Stimulated activated CD8-positive, alpha-beta memory T cell treated with anti-CD3 and anti-CD28 coated beads, Interleukin-12 subunit alpha, Interleukin-12 subunit beta, amount 100 ng/mL, for 1 hour (primary cell): ENCODE data around the gene RASA3.
"Not testable (repeated sequence)": the region's sequence is repeated elsewhere in the genome, so short reads cannot be mapped to it uniquely, and the experiment has no call there.

ENCODE experiments used
- DNase-seq: peaks from one replicate; pipeline ENCODE4 v3.0.0-alpha.2; 2020; ENCODE audit warnings: low read depth

Gene RASA3

DNA sequence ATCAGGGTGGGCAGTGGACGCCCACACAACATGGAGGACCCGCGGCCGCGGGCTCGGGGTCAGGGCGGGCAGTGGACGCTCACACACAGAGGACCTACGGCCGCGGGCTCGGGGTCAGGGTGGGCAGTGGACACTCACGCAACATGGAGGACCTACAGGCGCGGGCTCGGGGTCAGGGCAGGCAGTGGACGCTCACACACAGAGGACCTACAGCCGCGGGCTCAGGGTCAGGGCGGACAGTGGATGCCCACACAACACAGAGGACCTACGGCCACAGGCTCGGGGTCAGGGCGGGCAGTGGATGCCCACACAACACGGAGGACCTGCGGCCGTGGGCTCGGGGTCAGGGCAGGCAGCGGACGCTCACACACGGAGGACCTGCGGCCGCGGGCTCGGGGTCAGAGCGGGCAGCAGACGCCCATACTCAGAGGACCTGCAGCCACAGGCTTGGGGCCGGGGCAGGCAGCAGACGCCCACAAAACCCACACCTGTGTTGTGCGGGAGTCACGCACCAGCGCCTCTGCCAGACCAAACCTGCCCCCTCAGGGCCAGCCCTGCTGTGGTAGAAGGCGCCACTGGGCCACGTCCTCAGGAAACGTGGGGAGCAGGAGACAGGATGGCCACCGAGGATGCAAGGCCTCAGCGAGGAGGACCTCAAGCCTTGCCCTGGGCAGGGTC lies 131.0 kb downstream of the RASA3 start:
- no peak for DNase-seq

DNA sequence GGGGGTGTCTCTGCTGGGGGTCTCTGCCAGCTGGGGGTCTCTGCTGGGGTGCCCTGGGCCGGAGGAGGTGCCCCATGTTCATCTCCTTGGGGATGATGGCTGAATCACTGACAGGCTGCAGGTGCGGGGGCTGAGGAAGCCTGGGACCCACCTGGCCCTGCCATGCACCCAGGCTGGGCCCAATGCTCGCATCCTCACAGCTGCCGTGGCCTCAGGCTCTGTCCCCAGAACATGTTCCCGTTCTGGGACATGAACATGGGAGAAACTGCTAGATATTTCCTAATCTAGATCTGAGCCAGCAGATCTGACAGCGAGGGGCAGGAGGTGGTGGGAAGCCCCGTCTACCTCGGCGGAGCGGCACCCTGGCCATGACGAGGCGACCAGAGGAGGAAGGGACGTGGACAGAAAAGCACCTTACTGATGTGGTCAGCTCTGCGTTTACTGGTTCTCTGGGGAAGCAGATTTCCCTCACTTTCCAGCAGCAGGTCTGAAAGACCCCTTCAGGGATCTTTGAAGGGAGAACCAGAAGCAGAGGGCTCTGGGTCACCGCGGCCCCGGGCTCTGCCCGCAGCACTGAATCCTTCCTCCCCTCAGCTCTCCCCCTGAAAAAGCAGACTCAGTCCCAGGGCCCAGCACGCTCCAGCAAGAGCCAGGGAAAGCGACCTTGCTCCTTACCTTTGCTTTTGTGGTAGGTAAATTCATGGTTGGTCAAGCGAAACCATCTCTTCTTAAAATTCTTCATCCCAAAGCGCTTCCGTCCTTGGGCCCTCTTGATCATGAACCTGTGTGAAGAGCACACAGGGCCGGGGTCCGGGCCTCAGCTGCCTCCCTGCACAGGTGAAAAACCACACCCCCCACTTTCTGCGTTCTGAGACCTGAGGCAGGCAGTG lies 132.0 kb downstream of the RASA3 start:
- DNase-seq, result no peak

DNA sequence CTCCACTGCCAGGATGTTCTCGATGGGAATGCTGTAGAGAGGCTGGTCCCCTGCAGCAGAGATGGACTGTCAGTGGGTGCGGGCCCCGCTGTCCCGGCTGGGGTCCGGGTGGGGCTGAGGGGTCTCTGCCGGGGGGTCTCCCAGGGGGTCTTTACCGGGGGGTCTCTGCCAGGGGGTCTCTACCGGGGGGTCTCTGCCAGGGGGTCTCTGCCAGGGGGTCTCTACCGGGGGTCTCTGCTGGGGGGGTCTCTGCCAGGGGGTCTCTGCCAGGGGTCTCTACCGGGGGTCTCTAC lies 132.9 kb downstream of the RASA3 start:
- no peak for DNase-seq

DNA sequence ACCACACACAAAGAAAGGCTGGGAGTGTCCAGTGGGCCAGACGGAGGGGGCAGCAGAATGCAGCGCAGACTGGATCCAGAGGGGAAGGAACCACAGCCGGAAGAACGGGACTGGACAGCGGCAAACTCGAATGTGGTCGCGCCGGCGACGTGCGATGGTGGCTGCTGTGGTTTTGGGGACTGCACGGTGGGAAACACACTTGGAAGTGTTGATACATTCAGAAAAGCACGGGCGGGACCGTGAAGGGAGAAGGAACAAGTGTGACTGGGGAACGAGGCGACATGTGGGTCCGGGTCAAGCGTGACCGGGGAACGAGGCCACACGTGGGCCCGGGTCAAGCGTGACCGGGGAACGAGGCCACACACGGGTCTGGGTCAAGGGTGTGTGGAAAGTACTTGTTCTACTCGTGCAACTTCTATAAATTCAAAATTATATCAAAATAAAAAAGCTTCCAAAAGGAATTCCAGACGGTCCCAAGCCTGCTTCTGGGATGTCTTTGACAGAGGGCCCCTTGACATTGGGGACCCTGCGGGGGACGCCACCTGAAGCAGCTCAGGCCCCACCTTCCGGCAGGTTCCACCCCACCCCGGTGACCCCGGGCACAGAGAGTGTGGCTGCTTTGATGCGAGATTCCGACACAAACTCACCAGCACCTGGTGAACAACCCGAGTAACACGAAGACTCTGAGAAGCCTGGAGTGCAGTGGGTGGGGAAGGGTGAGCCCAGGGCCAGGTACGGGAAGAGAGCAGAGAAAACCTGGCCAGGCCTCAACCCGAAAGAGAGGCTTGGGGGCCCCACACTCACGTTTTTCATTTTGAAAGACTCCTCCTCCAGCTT lies 133.4 kb downstream of the RASA3 start:
- no peak for DNase-seq

DNA sequence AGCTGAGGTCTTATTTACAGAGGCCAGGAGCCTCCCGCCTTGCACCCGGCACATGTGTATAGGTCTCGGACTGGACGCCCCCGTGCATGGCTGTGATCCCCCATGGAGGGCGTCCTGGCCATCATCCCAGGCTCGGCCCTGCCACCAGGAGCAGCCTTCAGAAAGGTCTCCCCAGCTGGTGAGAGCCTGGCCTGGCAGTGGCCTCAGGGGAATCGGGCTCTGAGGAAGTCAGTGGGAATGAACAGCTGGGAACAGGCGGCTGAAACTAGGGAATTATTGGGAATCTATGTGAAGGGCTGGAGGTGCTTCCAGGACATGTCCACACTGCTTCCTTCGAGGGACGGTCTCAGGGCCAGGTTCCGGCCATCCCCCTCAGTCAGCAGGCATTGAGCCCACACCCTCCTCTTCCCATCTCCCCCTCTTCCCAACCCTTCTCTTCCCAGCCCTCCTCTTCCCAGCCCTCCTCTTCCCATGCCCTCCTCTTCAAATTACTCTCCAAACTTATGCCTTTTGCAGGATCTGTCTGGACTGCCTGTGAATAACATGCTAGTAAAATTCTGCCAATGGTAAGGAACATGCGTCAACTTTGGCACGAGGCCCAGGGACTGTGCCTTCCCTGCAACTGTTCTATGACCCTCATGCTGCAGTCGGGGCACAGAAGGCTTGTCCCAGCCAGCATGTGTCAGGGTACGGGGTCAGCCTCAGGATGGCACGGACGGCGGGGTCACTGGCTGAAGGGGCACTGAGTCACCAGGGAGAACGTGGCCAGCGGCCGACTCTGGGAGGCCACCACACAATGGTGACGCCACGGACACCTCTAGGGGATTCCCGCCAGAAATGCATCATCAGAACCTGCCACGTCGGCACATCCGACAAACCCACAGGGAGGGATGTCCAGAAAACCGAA lies 134.3 kb downstream of the RASA3 start:
- no peak for DNase-seq

GRCh38 chr13:113996912-113997745 lies 135.3 kb downstream of the RASA3 start:
- no peak for DNase-seq

GRCh38 chr13:113996081-113996911 lies 136.1 kb downstream of the RASA3 start:
- DNase-seq, result no peak

DNA sequence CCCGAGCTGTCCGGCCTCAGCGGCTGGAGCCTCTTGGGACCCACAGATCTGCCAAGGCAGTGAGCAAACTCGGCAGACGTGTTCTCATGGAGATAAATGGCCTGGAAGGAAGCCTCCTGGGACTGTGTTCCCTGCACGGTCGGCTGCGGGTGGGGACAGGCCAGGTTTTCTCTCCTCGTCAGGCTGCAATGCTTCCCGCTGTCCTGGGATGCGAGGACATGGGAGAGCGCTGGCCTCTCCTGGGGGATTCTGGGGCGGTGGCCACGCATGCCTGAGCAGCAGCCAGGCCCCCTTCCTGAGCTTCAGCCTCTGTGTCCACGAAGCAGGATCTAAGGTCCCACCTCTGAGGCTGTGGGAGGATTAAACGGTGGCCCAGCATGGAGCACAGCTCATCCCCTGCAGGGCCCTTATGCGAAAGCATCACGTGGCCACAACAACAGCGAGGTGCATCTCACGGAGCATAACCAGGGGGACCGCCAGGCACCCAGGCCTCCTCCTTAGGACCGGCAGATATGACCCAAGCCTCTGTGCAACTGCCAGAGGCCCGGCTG lies 137.3 kb downstream of the RASA3 start:
- DNase-seq, result no peak

DNA sequence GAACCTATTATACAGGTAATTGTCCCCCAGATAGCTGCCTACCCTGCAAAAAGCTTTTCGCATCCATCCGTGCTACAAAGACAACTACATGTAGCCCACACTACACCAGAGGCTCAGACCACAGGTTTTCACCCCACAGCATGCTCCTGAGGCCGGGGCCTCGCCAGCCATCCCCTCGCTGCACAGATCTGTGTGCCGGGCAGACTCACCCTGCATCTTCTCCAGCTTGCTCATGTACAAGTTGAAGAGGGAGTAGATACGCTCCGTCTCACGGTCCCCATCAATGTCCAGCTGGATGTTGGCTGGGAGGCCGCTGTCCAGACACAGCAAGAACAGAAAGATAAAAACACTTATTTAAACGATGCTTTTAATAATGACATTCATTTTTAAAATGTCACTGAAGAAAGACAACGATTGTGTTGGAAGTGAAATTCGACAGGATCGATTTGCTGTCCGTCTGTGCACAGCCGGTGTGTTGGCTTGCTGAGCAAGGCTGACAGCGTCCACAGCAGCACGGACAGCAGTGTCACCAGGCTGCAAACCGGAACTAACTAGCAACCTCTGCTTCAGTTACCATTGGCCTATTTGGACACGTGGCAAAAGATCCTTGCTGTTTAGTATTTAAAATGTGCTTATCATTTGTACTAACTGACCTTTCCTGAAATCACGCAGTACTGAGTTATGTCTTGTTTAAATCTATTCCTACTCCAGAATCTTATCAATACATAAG lies 140.0 kb downstream of the RASA3 start:
- no peak for DNase-seq

- no peak for DNase-seq
Observed at GRCh38 chr13:113991676-113992179, 140.7 kb downstream of the RASA3 start.

GRCh38 chr13:113991191-113991669 lies 141.2 kb downstream of the RASA3 start:
- DNase-seq, result no peak

- DNase-seq, result no peak
Observed at GRCh38 chr13:113990321-113990837, 142.0 kb downstream of the RASA3 start.

DNA sequence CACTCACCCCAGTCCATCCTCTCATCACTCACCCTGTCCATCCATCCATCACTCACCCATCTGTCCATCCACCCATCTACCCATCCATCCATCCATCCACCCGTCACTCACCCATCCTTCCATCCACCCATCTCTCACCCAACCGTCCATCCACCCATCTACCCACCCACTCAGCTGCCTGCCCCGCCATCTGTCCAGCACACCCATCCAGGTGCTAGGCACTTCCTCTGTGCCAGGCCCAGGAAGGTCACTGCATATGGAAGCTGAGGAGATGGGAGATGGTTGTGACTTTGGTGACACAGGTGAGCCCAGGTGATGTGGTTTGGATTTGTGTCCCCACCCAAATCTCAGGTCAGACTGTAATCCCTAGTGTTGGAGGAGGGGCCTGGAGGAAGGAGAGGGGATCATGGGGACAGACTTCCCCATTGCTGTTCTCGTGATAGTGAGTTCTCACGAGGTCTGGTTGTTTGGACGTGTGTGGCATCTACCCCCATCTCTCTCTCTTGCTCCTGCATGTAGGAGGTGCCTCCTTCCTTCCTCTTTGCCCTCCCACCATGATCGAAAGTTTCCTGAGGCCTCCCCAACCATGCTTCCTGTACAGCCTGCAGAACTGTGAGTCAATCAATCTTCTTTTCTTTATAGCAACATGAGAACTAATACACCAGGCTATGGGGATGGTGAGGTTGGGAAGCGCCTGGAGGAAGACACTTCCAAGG lies 142.7 kb downstream of the RASA3 start:
- no peak for DNase-seq

DNA sequence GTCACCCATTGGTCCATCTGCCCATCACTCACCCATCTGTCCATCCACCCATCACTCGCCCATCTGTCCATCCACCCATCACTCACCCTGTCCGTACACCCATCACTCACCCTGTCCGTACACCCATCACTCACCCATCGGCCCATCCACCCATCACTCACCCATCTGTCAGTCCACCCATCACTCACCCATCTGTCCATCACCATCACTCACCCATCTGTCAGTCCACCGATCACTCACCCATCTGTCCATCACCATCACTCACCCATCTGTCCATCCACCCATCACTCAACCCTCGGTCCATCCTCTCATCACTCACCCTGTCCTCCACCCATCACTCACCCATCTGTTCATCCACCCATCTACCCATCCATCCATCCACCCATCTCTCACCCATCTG lies 143.6 kb downstream of the RASA3 start:
- DNase-seq, result not testable (repeated sequence)

- no peak for DNase-seq
Observed at GRCh38 chr13:113982296-113982661, 150.1 kb downstream of the RASA3 start.

GRCh38 chr13:113981611-113982295 lies 150.7 kb downstream of the RASA3 start:
- DNase-seq, result no peak

GRCh38 chr13:113981194-113981605 lies 151.2 kb downstream of the RASA3 start:
- no peak for DNase-seq
